ENCODE data around the gene C5orf52. TPM values are rescaled to one million over a fixed set of nuclear protein-coding genes. Genes with fewer than 3 reads are reported as not detected.

The C5orf52 gene
- total RNA-seq, 4 donors from 2014 or later = not detected

DNA sequence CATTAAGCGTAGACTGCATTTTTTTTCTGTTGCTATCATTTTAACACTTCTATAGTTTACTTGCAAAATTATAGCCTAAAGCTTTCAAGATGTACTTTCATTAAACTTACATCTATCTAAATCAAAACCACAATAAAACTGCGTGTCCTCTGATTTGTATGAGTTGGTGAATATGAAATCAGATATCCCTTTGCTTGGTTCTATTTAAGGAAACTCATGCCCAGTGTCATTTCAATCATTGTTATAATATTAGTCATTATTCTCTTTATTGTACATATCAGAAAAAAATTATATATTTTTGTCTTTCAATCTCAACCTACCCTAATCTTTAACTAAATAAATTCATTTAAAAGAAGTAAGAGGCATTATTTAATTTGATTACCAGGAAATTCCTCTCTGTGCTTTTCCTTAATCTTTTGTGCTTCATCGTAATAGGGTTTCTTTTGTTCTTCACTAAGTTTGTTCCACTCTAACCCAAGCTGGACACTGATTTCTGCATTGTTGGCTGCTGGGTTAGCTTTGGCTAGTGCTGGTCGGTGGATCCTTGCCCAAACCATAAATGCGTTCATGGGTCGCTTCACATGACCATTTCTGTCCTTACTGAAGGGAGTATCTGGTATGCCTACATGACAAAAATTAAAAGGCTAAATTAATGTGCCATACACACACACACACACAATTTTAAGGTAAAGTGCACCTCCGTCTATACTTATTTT, 22.9 kb upstream of the C5orf52 start:
- 83 to 86% methylated on average over 7 of the region's 7 CpGs for WGBS, 2 donors
- TF ChIP-seq, protein P1, sequence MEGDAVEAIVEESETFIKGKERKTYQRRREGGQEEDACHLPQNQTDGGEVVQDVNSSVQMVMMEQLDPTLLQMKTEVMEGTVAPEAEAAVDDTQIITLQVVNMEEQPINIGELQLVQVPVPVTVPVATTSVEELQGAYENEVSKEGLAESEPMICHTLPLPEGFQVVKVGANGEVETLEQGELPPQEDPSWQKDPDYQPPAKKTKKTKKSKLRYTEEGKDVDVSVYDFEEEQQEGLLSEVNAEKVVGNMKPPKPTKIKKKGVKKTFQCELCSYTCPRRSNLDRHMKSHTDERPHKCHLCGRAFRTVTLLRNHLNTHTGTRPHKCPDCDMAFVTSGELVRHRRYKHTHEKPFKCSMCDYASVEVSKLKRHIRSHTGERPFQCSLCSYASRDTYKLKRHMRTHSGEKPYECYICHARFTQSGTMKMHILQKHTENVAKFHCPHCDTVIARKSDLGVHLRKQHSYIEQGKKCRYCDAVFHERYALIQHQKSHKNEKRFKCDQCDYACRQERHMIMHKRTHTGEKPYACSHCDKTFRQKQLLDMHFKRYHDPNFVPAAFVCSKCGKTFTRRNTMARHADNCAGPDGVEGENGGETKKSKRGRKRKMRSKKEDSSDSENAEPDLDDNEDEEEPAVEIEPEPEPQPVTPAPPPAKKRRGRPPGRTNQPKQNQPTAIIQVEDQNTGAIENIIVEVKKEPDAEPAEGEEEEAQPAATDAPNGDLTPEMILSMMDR (IDR thresholded peaks at IDR 0.05) = no peak
- no peak for TF ChIP-seq POLR2A (IDR thresholded peaks at IDR 0.05)
- DNase-seq (ENCODE audit: low spot score in 2 of 2) = no peak
- H3K4me3 ChIP-seq (ENCODE audit: low read depth, poor library complexity, severe bottlenecking) = no peak overlapping the region
- intact Hi-C loops (cut with DNase I; ENCODE audit: low total_unique reads) = no loop called here

DNA sequence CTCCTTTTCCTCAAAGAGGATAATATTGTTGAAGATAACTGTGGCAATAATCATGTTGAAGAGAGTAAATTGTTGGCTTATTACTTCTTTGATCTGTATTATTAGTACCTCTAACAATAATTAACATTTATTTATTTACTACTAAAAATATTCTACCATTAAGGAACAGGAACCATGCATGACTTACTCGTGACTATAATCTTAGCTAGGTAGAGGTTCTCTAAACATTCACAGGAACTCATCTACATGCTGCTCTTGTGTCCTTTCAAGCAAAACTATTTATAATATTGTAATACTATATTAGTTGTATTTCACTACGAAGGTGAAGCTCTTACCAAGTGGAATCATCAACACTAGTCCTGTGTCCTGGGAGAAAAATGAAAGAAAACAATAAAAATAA, 22.2 kb upstream of the C5orf52 start:
- intact Hi-C loops (cut with DNase I; ENCODE audit: low total_unique reads) = no loop called here
- no peak for DNase-seq (ENCODE audit: low spot score in 2 of 2)
- WGBS, 2 donors = 74 to 77% methylated on average over 2 of the region's 2 CpGs
- no peak overlapping the region for H3K4me3 ChIP-seq (ENCODE audit: low read depth, poor library complexity, severe bottlenecking)
- TF ChIP-seq, protein P1 (IDR thresholded peaks at IDR 0.05) = no peak
- no peak for TF ChIP-seq POLR2A (IDR thresholded peaks at IDR 0.05)

DNA sequence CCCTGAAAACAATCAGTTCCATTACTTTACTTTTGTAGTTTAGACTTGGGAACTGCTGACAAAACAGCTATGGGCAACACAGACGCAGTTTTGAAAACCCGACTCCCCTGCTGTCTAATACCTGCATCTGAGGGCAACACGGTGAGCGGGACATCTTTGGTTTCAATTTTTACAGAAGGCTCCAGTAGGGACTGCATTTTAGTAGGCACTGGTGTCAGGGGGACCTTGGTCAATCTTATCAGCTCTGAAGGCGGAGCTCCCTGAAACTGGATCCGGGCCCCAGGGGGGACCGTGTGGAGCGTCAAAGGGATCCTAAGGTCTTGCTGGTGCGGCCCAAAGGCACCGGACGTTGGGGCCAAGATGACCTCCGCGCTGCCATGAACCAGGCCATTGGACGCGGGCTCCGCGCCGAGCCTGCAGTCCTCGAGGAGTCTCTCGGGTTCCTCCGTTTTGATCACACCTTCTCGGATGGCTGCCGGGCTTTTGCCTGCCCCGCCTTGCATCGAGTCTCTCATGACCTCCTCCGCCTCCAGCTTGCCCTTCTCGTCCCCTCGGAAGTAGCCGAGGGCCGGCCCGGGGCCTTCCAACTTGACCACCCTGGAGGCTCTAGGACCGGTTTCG, 20.2 kb upstream of the C5orf52 start:
- TF ChIP-seq, protein P1 (IDR thresholded peaks at IDR 0.05) = no peak
- TF ChIP-seq POLR2A (IDR thresholded peaks at IDR 0.05) = no peak
- no peak overlapping the region for H3K4me3 ChIP-seq (ENCODE audit: low read depth, poor library complexity, severe bottlenecking)
- DNase-seq (ENCODE audit: low spot score in 2 of 2) = peak in 1 of 2 donors; percentile 76
- 70 to 72% methylated on average over 33 of the region's 33 CpGs for WGBS, 2 donors
- intact Hi-C loops (cut with DNase I; ENCODE audit: low total_unique reads) = no loop called here

DNA sequence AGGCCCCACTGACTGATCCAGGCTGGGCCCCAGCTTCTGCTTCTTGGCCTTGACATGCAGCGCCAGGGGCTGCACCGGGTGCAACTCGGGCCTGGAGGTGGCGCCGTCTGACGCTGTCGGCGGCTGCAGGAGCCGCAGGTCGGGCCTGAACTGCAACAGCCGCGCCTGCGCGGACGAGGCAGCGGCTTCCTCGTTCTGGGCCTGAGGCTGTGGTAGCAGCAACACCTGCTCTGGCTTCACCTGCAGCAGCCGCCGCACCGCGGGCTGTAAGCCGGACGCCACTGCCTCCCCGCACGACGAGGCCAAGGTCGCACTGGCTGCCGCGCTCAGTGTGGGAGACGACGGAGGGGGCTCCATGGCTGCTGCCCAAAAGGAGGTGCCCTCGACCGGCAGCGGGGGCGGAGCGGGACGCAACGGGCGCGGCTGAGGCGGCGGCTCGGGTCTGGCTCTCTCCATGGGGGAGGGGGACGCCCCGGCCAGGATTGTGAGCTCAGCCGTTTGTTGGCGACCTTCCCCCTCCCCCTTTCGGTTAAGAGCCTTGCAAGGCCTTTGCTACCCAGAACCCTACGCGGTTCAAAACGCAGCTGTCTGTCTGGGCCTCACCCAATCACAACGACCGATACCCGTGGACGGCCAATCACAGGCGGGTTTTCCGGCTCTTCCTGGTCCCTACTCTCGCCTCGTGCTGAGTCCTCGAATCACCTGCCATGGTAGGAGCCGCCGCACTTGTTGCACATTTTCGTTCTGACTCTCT, 19.5 kb upstream of the C5orf52 start:
- peak in 1 of 2 donors; percentile 84 for DNase-seq (ENCODE audit: low spot score in 2 of 2)
- no peak overlapping the region for H3K4me3 ChIP-seq (ENCODE audit: low read depth, poor library complexity, severe bottlenecking)
- intact Hi-C loops (cut with DNase I; ENCODE audit: low total_unique reads) = no loop called here
- TF ChIP-seq POLR2A (IDR thresholded peaks at IDR 0.05) = no peak
- TF ChIP-seq, protein P1 (IDR thresholded peaks at IDR 0.05) = no peak
- 22 to 38% methylated on average over 33 to 61 of the region's 63 CpGs for WGBS, 2 donors

DNA sequence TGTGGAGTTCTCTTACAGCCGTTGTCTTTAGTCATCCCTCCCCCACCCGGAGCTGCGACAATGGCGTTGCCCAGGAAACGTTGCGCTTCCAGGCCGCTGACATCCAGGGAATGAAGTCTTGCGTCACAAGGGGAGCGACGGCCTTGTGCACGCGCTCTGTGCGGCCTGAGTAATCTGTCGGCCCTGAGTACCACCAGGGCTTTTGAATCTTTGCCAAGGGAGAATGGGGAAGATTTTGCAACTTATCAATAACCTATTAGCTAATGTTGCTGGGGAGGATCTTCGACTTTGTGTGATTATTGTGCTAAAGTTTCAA, 19.0 kb upstream of the C5orf52 start, which contains the start of gene SOX30:
Gene SOX30 (minus strand): TSS at position 62 of the 316 bp plus-strand sequence. CDS start 360 bp downstream, outside the sequence.
- H3K4me3 ChIP-seq (ENCODE audit: low read depth, poor library complexity, severe bottlenecking) = no peak within 1 kb of the TSS
- no peak for DNase-seq (ENCODE audit: low spot score in 2 of 2)
- no peak for TF ChIP-seq POLR2A (IDR thresholded peaks at IDR 0.05)
- TF ChIP-seq, protein P1 (IDR thresholded peaks at IDR 0.05) = no peak
- intact Hi-C loops (cut with DNase I; ENCODE audit: low total_unique reads) = no loop called here
- 91 to 92% methylated on average over 15 of the region's 15 CpGs for WGBS, 2 donors
